Measurements from ENCODE around the gene MAPK4.

GRCh38 chr18:50706199-50706598 lies 146.3 kb downstream of the MAPK4 start:
- TF ChIP-seq CTCF (IDR thresholded peaks at IDR 0.05) (no peak), POLR2A (IDR thresholded peaks at IDR 0.05) (no peak)

Measured in esophagus squamous epithelium (tissue), 4 donors.